Mesothelial cell of epicardium (in vitro differentiated cells): ENCODE results near the gene NCKAP5. TPM values are rescaled to one million over a fixed set of nuclear protein-coding genes. Genes with fewer than 3 reads are reported as not detected.

ENCODE experiments used
- DNase-seq, 2 experiments: peaks; one replicate each; pipeline ENCODE4 v3.0.0; 2021; ENCODE audit warnings: low spot score in 2 of 2; ENCODE audit not compliant: unreplicated experiment in 2 of 2
- H3K27ac Mint-ChIP-seq: 2 replicates; pipeline ENCODE4 v1.8.0; 2021; ENCODE audit warnings: mixed read lengths
- H3K27me3 Mint-ChIP-seq: 2 replicates; pipeline ENCODE4 v1.8.0; 2021; ENCODE audit warnings: low read depth, mixed read lengths
- H3K36me3 Mint-ChIP-seq: 2 replicates; pipeline ENCODE4 v1.8.0; 2021; ENCODE audit warnings: mixed read lengths
- H3K4me1 Mint-ChIP-seq: 2 replicates; pipeline ENCODE4 v1.8.0; 2021; ENCODE audit warnings: mixed read lengths
- H3K4me3 Mint-ChIP-seq: 2 replicates; pipeline ENCODE4 v1.8.0; 2021; ENCODE audit warnings: mild to moderate bottlenecking, moderate library complexity, mixed read lengths
- H3K9me3 Mint-ChIP-seq: 2 replicates; pipeline ENCODE4 v1.8.0; 2021; ENCODE audit warnings: mixed read lengths
- total RNA-seq: library from RNA; stranded (reverse); gene quantifications from 3 replicates; pipeline ENCODE4 v1.2.1, GENCODE V29; 2021
- TF ChIP-seq, protein P1 (sequence below): fragments of 200-600 bp; sonication (generic); IDR thresholded peaks from one replicate; pipeline ENCODE4 v1.5.0; 2021; ENCODE audit warnings: antibody characterized with exemption; ENCODE audit not compliant: unreplicated experiment

The NCKAP5 gene
- total RNA-seq, 1 donor from 2014 or later, result 2.1 TPM

DNA sequence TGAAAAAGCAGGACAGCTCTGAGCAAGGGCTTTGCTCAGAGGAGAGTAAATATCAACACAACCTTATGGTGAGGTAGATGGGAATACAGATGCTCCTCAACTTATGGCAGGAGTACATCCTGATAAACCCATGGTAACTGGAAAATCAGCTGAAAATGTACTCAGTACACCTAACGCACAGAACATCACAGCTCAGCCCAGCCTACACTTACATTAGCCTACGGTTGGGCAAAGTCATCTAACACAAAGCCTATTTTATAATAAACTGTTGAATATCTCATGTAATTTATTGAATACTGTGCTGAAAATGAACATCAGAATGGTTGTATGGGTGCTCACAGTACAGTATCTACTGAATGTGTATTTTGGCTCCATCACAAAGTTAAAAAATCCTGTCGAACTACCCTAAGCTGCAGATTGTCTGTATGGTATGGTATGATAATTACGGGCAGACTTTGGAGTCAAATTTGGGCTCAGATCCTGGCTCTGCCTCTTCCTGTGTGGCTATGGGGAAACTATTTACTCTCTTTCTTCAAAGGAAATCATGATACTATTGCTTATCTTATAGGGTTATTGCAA, 778.0 kb downstream of the NCKAP5 start:
- H3K36me3 Mint-ChIP-seq, result no peaks in the 10 kb centered on the region
- TF ChIP-seq, protein P1, sequence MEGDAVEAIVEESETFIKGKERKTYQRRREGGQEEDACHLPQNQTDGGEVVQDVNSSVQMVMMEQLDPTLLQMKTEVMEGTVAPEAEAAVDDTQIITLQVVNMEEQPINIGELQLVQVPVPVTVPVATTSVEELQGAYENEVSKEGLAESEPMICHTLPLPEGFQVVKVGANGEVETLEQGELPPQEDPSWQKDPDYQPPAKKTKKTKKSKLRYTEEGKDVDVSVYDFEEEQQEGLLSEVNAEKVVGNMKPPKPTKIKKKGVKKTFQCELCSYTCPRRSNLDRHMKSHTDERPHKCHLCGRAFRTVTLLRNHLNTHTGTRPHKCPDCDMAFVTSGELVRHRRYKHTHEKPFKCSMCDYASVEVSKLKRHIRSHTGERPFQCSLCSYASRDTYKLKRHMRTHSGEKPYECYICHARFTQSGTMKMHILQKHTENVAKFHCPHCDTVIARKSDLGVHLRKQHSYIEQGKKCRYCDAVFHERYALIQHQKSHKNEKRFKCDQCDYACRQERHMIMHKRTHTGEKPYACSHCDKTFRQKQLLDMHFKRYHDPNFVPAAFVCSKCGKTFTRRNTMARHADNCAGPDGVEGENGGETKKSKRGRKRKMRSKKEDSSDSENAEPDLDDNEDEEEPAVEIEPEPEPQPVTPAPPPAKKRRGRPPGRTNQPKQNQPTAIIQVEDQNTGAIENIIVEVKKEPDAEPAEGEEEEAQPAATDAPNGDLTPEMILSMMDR, result no peak
- DNase-seq, result no peak
- H3K4me1 Mint-ChIP-seq, result no peaks in the 10 kb centered on the region
- no peaks in the 10 kb centered on the region for H3K27me3 Mint-ChIP-seq
- H3K4me3 Mint-ChIP-seq, result no peak overlapping the region
- no peak overlapping the region for H3K27ac Mint-ChIP-seq
- H3K9me3 Mint-ChIP-seq, result no peaks in the 10 kb centered on the region

- Mint-ChIP-seq H3K27me3 (no peaks in the 10 kb centered on the region), H3K4me1 (no peaks in the 10 kb centered on the region), H3K27ac (no peak overlapping the region), H3K36me3 (no peaks in the 10 kb centered on the region), H3K9me3 (no peaks in the 10 kb centered on the region), H3K4me3 (no peak overlapping the region)
- DNase-seq, result no peak
- TF ChIP-seq, protein P1, result no peak
Measured at GRCh38 chr2:132789066-132789465, 779.2 kb downstream of the NCKAP5 start.

DNA sequence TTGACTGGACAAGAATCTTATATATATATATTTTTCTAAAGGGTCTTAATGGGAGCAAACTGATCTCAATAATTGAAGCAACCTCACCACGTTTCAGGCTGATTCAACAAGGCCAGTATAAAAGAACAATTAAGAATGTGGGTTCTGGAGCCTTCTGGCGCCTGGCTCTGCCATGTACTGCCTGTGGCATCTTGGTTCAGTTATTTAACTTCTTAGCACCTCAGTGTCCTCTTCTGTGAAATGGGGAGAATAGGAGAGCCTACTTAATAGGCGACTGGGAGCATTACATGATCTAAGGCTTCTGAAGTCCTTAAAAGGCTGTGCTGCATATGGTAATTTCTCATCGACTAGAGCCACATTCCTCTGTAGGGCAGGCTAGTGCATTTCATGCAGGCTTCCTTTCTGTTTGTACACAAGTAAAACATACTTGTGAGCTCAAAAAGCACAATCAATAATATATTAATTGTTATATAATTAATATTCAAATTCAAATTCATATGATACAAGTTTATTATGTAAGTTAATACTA, 779.9 kb downstream of the NCKAP5 start:
- DNase-seq, result no peak
- H3K4me3 Mint-ChIP-seq, result no peak overlapping the region
- no peaks in the 10 kb centered on the region for H3K36me3 Mint-ChIP-seq
- no peaks in the 10 kb centered on the region for H3K27me3 Mint-ChIP-seq
- no peak overlapping the region for H3K27ac Mint-ChIP-seq
- no peaks in the 10 kb centered on the region for H3K9me3 Mint-ChIP-seq
- TF ChIP-seq, protein P1, result no peak
- no peaks in the 10 kb centered on the region for H3K4me1 Mint-ChIP-seq

DNA sequence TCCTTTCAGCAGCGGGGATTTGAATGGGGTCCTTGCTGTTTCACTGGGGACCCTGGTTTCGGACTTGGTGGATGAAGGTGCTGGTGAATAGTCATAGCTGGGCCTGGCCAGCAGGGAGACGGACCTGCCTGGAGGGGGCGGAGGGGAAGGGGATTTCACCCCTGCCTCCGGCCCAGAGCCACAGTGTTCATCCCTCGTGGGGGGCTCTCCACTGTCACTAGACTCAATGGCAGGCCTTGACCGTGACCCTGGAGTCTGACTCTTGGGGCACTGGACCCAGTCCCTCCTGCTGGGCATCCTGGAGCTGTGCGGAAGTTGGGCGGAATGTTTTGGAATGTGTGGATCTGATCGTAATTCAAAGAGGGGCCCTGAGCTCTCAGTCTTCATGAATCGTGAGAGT, 784.4 kb downstream of the NCKAP5 start:
- Mint-ChIP-seq H3K27ac (no peak overlapping the region), H3K27me3 (no peaks in the 10 kb centered on the region), H3K36me3 (no peaks in the 10 kb centered on the region), H3K4me3 (no peak overlapping the region), H3K4me1 (no peaks in the 10 kb centered on the region), H3K9me3 (no peaks in the 10 kb centered on the region)
- no peak for DNase-seq
- TF ChIP-seq, protein P1, result no peak

DNA sequence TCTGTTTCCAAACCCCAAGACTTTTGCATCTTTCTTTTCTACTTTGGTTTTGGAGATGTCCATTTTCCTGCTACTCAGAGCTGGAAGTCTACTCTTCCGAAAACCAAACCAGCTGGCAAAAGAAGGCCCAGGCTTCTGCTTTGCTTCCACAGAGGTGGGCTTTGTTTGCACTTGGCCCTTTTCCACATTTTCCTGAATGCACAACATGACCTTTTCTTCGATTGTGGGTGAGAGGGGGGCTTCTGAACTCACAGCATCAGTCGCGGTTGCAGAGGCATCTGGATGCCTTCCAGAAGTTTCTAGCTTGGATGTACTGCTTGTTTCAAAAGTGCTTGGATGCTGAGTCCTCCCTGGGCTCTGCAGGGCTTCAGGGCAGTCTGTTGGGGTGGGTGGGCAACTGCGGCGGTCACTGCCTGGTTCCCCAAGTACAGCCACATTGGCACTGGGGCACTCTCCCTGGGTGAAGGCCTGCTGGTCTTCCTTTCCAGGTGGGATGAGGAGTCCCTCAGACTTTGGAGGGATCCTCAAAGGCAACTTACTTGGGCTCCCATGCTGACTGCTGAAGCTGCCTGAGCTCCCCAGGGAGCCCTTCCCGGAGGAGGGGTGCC, 786.0 kb downstream of the NCKAP5 start:
- no peak overlapping the region for H3K4me3 Mint-ChIP-seq
- H3K4me1 Mint-ChIP-seq, result no peaks in the 10 kb centered on the region
- no peak overlapping the region for H3K27ac Mint-ChIP-seq
- H3K9me3 Mint-ChIP-seq, result no peaks in the 10 kb centered on the region
- no peaks in the 10 kb centered on the region for H3K27me3 Mint-ChIP-seq
- H3K36me3 Mint-ChIP-seq, result no peaks in the 10 kb centered on the region
- TF ChIP-seq, protein P1, result no peak
- no peak for DNase-seq
